ENCODE data around the gene LPIN1. TPM values are rescaled to one million over a fixed set of nuclear protein-coding genes. Genes with fewer than 3 reads are reported as not detected.
A peak's percentile ranks its signal among the peaks of the same experiment; 100 is the strongest.

Gene LPIN1
- total RNA-seq, 1 donor from 2014 or later = 18.3 TPM

DNA sequence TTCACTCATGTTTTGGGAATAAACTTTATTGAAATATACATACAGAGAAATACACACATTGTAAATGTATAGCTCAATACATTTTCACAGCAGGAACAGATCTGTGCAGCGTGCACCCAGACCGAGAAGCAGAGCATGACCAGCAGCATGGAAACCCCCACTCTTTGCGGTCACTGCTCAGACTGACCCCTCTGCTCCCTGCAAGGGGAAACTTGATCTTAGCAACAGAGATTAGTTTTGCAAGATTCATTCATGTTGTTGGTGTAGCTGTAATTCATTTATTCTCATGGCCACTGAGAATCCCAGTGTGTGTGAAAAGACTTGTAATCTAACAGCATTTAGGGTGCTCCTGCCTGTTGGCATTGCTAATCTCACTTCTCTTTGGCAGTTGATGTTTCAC, 35.2 kb downstream of the LPIN1 start:
- TF ChIP-seq CTCF (IDR thresholded peaks at IDR 0.05; ENCODE audit: unreplicated experiment) = no peak
- H3K27ac Mint-ChIP-seq = no peak overlapping the region
- peaks cover 14% of the 10 kb centered on the region for H3K36me3 Mint-ChIP-seq (ENCODE audit: insufficient read depth)
- DNase-seq (ENCODE audit: low spot score, unreplicated experiment) = no peak
- H3K4me3 Mint-ChIP-seq (ENCODE audit: low read depth) = no peak overlapping the region
- H3K27me3 Mint-ChIP-seq = peaks cover 10% of the 10 kb centered on the region
- no peaks in the 10 kb centered on the region for H3K4me1 Mint-ChIP-seq (ENCODE audit: low read depth)
- no peaks in the 10 kb centered on the region for H3K9me3 Mint-ChIP-seq (ENCODE audit: low read depth)

DNA sequence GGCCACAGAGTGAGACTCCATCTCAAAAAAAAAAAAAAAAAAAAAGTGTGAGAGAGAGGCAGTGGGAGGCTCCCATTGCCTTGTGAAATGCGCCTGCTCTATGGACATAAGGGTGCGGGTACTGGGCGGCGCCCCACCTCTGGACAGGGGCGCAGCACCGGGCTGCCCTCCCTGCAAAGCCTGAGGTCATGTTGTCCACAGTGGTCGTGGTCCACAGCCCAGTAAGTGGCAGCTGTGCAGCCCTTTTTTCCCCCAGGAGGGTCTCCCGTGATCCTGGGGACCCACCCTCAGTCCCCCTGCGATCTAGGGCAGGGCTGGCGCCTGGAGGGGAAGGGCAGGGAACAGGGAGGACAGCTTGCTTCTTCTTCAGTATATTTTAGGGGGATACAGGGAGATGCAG, 37.8 kb downstream of the LPIN1 start:
- no peak for TF ChIP-seq CTCF (IDR thresholded peaks at IDR 0.05; ENCODE audit: unreplicated experiment)
- H3K4me3 Mint-ChIP-seq (ENCODE audit: low read depth) = no peak overlapping the region
- DNase-seq (ENCODE audit: low spot score, unreplicated experiment) = no peak
- H3K27me3 Mint-ChIP-seq = peaks cover 4% of the 10 kb centered on the region
- H3K4me1 Mint-ChIP-seq (ENCODE audit: low read depth) = no peaks in the 10 kb centered on the region
- H3K9me3 Mint-ChIP-seq (ENCODE audit: low read depth) = no peaks in the 10 kb centered on the region
- peaks cover 19% of the 10 kb centered on the region for H3K36me3 Mint-ChIP-seq (ENCODE audit: insufficient read depth)
- no peak overlapping the region for H3K27ac Mint-ChIP-seq

- Mint-ChIP-seq H3K27me3 (peaks cover 4% of the 10 kb centered on the region), H3K9me3 (ENCODE audit: low read depth) (no peaks in the 10 kb centered on the region), H3K4me1 (ENCODE audit: low read depth) (no peaks in the 10 kb centered on the region), H3K36me3 (ENCODE audit: insufficient read depth) (peaks cover 20% of the 10 kb centered on the region), H3K27ac (no peak overlapping the region), H3K4me3 (ENCODE audit: low read depth) (peak overlapping the region; percentile 62)
- TF ChIP-seq CTCF (IDR thresholded peaks at IDR 0.05; ENCODE audit: unreplicated experiment) = peak; percentile 98
- peak; percentile 62 for DNase-seq (ENCODE audit: low spot score, unreplicated experiment)
Measured at GRCh38 chr2:11784747-11785610, 38.5 kb downstream of the LPIN1 start.

DNA sequence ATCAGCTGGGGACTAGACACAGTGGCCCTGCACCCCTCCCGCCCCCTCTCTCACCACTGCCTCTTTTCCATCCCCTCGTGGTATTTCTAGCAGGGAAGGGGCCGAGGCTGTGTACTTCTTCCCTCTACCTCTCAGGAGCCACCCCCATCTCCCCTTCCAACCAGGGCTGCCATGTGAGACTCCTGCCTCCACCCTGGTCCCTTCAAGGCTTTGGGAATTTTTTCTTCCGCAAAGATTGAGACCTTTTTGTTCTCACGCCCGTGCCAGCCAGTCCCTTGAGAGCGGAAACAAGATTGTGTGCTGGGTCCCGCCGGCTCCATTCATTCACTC, 39.1 kb downstream of the LPIN1 start:
- no peak overlapping the region for H3K27ac Mint-ChIP-seq
- no peak overlapping the region for H3K4me3 Mint-ChIP-seq (ENCODE audit: low read depth)
- DNase-seq (ENCODE audit: low spot score, unreplicated experiment) = no peak
- H3K4me1 Mint-ChIP-seq (ENCODE audit: low read depth) = no peaks in the 10 kb centered on the region
- TF ChIP-seq CTCF (IDR thresholded peaks at IDR 0.05; ENCODE audit: unreplicated experiment) = no peak
- peaks cover 4% of the 10 kb centered on the region for H3K27me3 Mint-ChIP-seq
- H3K36me3 Mint-ChIP-seq (ENCODE audit: insufficient read depth) = peaks cover 21% of the 10 kb centered on the region
- no peaks in the 10 kb centered on the region for H3K9me3 Mint-ChIP-seq (ENCODE audit: low read depth)

- TF ChIP-seq CTCF (IDR thresholded peaks at IDR 0.05; ENCODE audit: unreplicated experiment) = no peak
- no peaks in the 10 kb centered on the region for H3K4me1 Mint-ChIP-seq (ENCODE audit: low read depth)
- H3K36me3 Mint-ChIP-seq (ENCODE audit: insufficient read depth) = peaks cover 24% of the 10 kb centered on the region
- H3K27me3 Mint-ChIP-seq = peaks cover 4% of the 10 kb centered on the region
- no peak overlapping the region for H3K4me3 Mint-ChIP-seq (ENCODE audit: low read depth)
- no peak overlapping the region for H3K27ac Mint-ChIP-seq
- DNase-seq (ENCODE audit: low spot score, unreplicated experiment) = no peak
- H3K9me3 Mint-ChIP-seq (ENCODE audit: low read depth) = no peaks in the 10 kb centered on the region
Measured at GRCh38 chr2:11786191-11786590, 39.8 kb downstream of the LPIN1 start.

Measured in progenitor cell of endocrine pancreas (in vitro differentiated cells).